ENCODE results near the gene PSPC1.

The PSPC1 gene

DNA sequence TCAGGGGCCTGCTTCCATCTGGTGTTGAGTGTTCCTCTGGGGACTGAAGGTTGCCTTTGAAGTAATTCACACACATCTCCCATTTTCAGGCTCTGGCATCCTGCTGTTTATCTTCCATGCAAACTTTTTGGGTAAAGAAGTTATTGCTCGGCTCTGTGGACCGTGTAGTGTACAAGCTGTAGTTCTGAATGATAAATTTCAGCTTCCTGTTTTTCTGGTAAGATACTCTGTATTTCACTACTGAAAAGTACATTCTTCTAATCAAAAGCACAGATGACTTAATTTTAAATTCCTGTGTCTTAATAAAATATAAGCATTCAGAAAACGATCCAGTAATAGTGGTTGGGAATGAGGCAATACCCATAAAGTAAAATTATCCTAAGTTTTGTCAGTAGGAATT lies 112.6 kb downstream of the PSPC1 start:
- no peak for DNase-seq

DNA sequence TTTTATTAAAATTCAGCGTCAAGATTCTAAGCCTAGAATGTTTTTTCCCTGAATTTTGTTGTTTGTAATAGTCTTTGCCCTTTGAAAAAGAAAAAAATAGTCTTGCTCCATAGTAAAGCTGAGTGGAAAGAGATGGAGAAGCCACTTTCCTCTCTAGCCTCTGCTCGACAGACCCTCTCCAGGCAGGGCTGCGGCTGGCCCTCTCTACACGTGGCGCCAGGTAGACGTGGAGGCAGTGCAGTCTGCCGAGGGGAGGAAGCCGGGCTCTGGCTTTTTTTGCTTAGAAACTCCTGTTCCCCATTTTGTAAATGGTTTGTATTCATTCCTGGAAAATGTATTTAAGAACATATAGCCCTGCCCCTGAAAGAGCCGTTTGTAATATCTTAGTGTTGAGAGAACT lies 114.0 kb downstream of the PSPC1 start:
- DNase-seq: no peak

DNA sequence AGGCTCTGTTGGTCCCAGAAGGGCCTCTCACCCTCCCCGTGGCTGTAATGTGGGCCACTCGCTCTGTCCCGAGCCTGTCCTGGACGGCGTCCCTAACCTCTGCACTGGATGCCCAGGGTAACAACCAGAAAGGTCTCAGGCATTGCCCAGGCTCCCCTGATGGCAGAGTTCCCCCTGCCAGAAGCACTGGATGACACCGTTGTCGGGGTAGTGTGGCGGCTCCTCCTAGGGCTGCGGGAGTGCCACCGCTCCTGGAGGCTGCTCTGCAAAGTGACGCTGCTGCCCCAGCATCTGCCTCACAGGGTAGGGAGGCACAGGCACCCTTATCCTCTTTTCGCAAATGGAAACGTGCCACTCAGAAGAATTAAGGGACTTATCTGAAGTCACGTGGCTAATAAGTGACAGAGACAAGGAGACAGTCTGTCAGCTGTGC lies 117.3 kb downstream of the PSPC1 start:
- DNase-seq: no peak

DNA sequence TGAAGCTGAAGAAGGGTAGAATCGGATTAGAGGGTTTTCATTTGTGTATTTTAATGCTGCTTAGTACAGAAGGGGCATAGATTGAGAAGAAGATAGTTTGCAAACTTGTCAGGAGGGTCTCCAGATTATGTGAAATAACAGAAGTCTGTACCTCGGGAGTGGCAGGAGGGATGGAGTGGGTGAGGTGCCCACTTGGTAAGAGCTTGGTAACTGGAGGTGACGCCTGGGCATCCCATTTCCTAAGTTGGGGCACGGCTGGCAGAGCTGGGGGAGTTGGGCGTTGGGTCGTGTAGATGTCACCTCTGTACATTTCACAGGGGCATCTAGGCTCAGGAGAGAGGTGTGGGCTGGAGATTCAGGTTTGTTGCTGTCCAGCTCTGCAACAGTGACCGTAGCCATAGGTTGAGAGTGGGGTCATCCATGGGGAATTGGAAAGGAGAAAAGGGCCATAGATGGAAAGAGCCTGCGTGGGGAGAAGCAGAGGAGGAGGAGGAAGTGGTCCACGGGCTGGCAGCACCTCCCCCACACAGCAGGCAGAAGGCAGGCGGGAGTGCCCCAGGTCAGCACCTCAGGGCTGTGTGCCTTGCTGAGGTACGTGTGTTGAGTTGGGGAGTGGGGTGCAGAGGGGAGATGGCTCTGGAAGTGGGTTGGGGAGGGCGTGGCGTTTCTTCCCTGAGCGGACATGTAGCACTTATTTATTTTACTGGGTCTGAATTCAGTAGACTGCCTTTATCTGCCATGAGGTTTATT lies 118.1 kb downstream of the PSPC1 start:
- no peak for DNase-seq

DNA sequence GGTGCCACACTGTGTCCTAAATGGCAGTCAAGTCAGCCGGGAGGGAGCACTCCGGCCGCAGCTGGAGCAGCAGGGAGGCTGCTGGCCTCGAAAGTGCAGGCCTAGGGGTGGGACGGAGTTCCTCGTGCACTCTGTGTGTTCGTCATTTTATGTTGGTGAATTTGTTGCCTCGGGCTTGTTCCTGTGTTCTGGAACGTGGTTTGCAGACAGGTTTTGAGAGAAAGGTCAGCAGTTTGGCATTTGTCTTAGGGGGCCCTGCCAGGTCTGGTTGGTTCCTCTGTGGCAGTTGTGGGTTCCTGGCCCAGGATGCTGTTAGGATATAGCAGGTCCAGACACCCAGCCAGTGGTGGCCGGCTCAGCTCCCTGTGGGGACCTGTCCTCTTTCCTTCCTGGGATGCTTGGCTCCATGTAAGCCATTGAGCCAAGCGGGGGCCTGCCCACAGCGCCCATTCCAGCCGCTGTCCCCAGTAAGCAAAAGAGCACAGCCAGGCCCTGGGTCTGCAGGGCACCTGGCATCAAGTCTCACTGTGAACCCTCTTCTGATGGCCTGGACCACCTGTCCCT lies 119.2 kb downstream of the PSPC1 start:
- DNase-seq: no peak

DNA sequence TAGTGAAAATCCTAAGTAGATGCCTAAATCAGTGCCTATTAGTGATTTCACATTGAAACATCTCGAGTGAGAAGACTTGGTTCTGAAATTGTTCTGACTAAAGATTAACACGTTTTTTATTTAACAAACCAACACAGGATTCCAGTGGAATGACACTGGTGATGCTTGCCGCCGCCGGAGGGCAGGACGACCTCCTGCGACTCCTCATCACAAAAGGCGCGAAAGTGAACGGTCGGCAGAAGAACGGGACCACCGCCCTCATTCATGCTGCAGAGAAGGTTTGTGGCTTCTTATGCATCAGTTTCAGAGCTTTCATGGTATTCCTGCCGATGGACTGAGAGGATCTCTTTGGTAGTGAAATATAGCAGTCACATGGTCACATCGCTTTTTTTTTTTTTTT lies 121.2 kb downstream of the PSPC1 start:
- DNase-seq: no peak

DNA sequence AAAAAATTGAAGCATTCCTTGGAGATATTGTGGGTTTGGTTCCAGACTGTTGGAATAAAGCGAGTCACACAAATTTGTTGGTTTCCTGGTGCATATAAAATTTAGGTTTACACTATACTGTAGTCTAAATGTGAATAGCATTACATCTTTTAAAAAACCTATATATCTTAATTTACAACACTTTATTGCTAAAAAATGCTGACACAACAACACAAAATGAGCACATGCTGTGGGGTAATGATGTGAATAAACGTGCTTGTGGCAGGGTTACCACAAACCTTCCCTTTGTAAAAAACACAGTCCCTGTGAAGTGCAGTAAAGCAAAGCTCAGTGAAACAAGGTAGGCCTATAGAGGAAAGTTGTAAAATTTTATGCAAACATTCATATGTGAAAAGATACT lies 121.6 kb downstream of the PSPC1 start:
- DNase-seq: no peak

DNA sequence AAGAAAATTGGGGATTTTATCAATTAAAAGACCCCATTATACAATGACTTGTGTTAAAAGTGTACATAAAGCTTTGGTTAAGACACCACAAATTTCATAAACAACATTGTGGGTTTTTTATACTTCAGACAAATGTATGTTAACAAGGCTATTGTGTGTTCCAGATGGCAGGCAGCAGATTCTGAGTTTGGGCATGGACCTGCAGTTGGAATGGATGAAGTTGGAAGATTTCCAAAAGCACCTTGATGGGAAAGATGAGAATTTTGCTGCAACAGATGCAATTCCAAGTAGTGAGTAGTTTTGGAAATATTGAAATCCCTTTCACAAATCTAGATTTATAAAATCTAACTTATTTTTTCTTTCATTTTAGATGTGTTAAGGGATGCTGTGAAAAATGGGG lies 123.9 kb downstream of the PSPC1 start:
- no peak for DNase-seq

DNA sequence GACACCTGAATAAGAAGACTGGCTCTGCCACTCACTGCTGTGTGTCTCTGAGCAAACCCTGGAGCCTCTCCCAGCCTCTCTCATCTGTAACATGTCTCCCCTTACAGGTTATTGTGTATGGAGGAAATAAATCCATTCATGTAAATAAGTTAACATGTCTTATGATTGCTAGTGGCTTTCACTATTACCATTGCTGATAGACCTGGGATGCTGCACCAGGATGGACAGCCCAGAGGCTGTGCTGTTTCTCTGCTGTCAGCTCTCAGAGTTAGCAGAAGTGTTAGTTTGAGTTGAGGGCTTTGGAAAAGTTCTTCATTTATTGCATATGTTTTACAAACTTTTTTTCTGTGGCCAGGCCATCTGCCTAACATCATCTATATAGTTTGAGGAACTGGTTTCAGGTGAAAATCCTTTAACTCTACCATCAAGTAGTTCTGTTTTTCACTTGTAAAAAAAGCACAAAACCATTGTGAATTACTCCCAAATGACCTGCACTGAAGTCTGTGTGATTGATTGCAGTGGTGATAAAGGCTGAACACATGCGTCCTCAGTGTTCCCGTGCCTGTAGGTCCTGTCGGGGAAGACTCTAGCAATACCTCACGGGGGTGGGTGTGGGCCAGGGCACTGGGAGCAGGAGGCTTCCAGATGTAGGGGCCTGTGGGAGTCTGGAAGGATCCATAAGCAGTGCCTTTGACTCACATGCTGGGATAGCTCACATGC lies 124.7 kb downstream of the PSPC1 start:
- DNase-seq: no peak

All from right hindlimb (tissue), 1 donor.